ENCODE measurements around the gene TMSB10.
A peak's percentile ranks its signal among the peaks of the same experiment; 100 is the strongest.
"Not testable (repeated sequence)": the region's sequence is repeated elsewhere in the genome, so short reads cannot be mapped to it uniquely, and the experiment has no call there.

TMSB10 gene

GRCh38 chr2:84866122-84866521, 39.3 kb upstream of the TMSB10 start:
- no peak overlapping the region for H3K27ac ChIP-seq (ENCODE audit: low read depth, low read length, poor library complexity, severe bottlenecking)
- no peaks in the 10 kb centered on the region for H3K9me3 ChIP-seq (ENCODE audit: low read length)
- no peaks in the 10 kb centered on the region for H4K20me1 ChIP-seq (ENCODE audit: insufficient read depth, low read length)
- no peaks in the 10 kb centered on the region for H3K79me2 ChIP-seq (ENCODE audit: insufficient read depth, low read length)
- TF ChIP-seq CTCF (IDR thresholded peaks at IDR 0.05; ENCODE audit: low read length), result no peak
- TF ChIP-seq EZH2 (IDR thresholded peaks at IDR 0.05; ENCODE audit: borderline replicate concordance, low read length), result no peak
- H3K9me2 ChIP-seq (ENCODE audit: low read depth, low read length), result no peaks in the 10 kb centered on the region
- no peak overlapping the region for H3K4me3 ChIP-seq (ENCODE audit: low read depth, low read length, poor library complexity, severe bottlenecking)
- no peaks in the 10 kb centered on the region for H3K36me3 ChIP-seq (ENCODE audit: insufficient read depth, low read length)
- no peaks in the 10 kb centered on the region for H3K4me1 ChIP-seq (ENCODE audit: insufficient read depth, low read length, severe bottlenecking)
- no peaks in the 10 kb centered on the region for H3F3A ChIP-seq (ENCODE audit: insufficient read depth, low read length)
- H2AFZ ChIP-seq (ENCODE audit: low read length), result no peak overlapping the region
- no peak overlapping the region for H3K9ac ChIP-seq (ENCODE audit: low read length)
- H3K27me3 ChIP-seq (ENCODE audit: insufficient read depth, low read length), result 0 out of 2 replicates have a peak, but pooled peaks cover 3% of the 10 kb centered on the region
- H3K4me2 ChIP-seq (ENCODE audit: low read length), result no peak overlapping the region

GRCh38 chr2:84868327-84868726, 37.1 kb upstream of the TMSB10 start:
- not testable (repeated sequence) for H4K20me1 ChIP-seq (ENCODE audit: insufficient read depth, low read length); H3K27ac ChIP-seq (ENCODE audit: low read depth, low read length, poor library complexity, severe bottlenecking); H3K27me3 ChIP-seq (ENCODE audit: insufficient read depth, low read length); H3K79me2 ChIP-seq (ENCODE audit: insufficient read depth, low read length); H3K9ac ChIP-seq (ENCODE audit: low read length); H2AFZ ChIP-seq (ENCODE audit: low read length); H3K4me3 ChIP-seq (ENCODE audit: low read depth, low read length, poor library complexity, severe bottlenecking); H3F3A ChIP-seq (ENCODE audit: insufficient read depth, low read length); H3K9me3 ChIP-seq (ENCODE audit: low read length); H3K9me2 ChIP-seq (ENCODE audit: low read depth, low read length); H3K36me3 ChIP-seq (ENCODE audit: insufficient read depth, low read length); H3K4me2 ChIP-seq (ENCODE audit: low read length); H3K4me1 ChIP-seq (ENCODE audit: insufficient read depth, low read length, severe bottlenecking)

GRCh38 chr2:84870306-84870705, 35.1 kb upstream of the TMSB10 start:
- Histone ChIP-seq H3K4me3 (ENCODE audit: low read depth, low read length, poor library complexity, severe bottlenecking) (no peak overlapping the region), H3K27ac (ENCODE audit: low read depth, low read length, poor library complexity, severe bottlenecking) (no peak overlapping the region), H3K79me2 (ENCODE audit: insufficient read depth, low read length) (no peaks in the 10 kb centered on the region), H3K27me3 (ENCODE audit: insufficient read depth, low read length) (no peaks in the 10 kb centered on the region), H3K9me3 (ENCODE audit: low read length) (no peaks in the 10 kb centered on the region), H3F3A (ENCODE audit: insufficient read depth, low read length) (no peaks in the 10 kb centered on the region), H3K9me2 (ENCODE audit: low read depth, low read length) (no peaks in the 10 kb centered on the region), H3K36me3 (ENCODE audit: insufficient read depth, low read length) (no peaks in the 10 kb centered on the region), H3K4me1 (ENCODE audit: insufficient read depth, low read length, severe bottlenecking) (no peaks in the 10 kb centered on the region), H3K9ac (ENCODE audit: low read length) (no peak overlapping the region), H2AFZ (ENCODE audit: low read length) (no peak overlapping the region), H4K20me1 (ENCODE audit: insufficient read depth, low read length) (no peaks in the 10 kb centered on the region), H3K4me2 (ENCODE audit: low read length) (no peak overlapping the region)
- TF ChIP-seq CTCF (IDR thresholded peaks at IDR 0.05; ENCODE audit: low read length) (peak; percentile 42), EZH2 (IDR thresholded peaks at IDR 0.05; ENCODE audit: borderline replicate concordance, low read length) (no peak)

GRCh38 chr2:84872691-84873090, 32.8 kb upstream of the TMSB10 start:
- H3F3A ChIP-seq (ENCODE audit: insufficient read depth, low read length); H3K9me3 ChIP-seq (ENCODE audit: low read length); H3K4me3 ChIP-seq (ENCODE audit: low read depth, low read length, poor library complexity, severe bottlenecking); H3K27ac ChIP-seq (ENCODE audit: low read depth, low read length, poor library complexity, severe bottlenecking); H3K9ac ChIP-seq (ENCODE audit: low read length); H4K20me1 ChIP-seq (ENCODE audit: insufficient read depth, low read length); H3K36me3 ChIP-seq (ENCODE audit: insufficient read depth, low read length); H3K79me2 ChIP-seq (ENCODE audit: insufficient read depth, low read length); H3K9me2 ChIP-seq (ENCODE audit: low read depth, low read length); H3K4me2 ChIP-seq (ENCODE audit: low read length); H2AFZ ChIP-seq (ENCODE audit: low read length); H3K27me3 ChIP-seq (ENCODE audit: insufficient read depth, low read length); H3K4me1 ChIP-seq (ENCODE audit: insufficient read depth, low read length, severe bottlenecking): not testable (repeated sequence)
